Activated effector memory CD4-positive, alpha-beta T cell treated with Interleukin-2 at 50 U/mL for 16 hours (primary cell): Measurements from ENCODE around the gene PDE10A.
"Not testable (repeated sequence)": the region's sequence is repeated elsewhere in the genome, so short reads cannot be mapped to it uniquely, and the experiment has no call there.

Experiments
- DNase-seq: peaks from one replicate; pipeline ENCODE4 v3.0.0-alpha.2; 2020

Gene PDE10A

GRCh38 chr6:165618891-165619290, 44.1 kb downstream of the PDE10A start:
- not testable (repeated sequence) for DNase-seq

- no peak for DNase-seq
These were observed 44.8 kb downstream of the PDE10A start for GRCh38 chr6:165618241-165618640.

- DNase-seq: no peak
These were observed 45.5 kb downstream of the PDE10A start for GRCh38 chr6:165617528-165617927.

- no peak for DNase-seq
These were observed 46.9 kb downstream of the PDE10A start for GRCh38 chr6:165616116-165616515.

GRCh38 chr6:165615636-165616035, 47.4 kb downstream of the PDE10A start:
- DNase-seq: no peak

GRCh38 chr6:165611294-165611693, 51.7 kb downstream of the PDE10A start:
- no peak for DNase-seq

- DNase-seq: not testable (repeated sequence)
These were observed 54.5 kb downstream of the PDE10A start for GRCh38 chr6:165608577-165608976.

GRCh38 chr6:165606740-165607008, 56.4 kb downstream of the PDE10A start:
- no peak for DNase-seq

- no peak for DNase-seq
These were observed 56.9 kb downstream of the PDE10A start for GRCh38 chr6:165605901-165606739.

GRCh38 chr6:165605182-165605875, 57.7 kb downstream of the PDE10A start:
- no peak for DNase-seq

GRCh38 chr6:165602291-165602690, 60.8 kb downstream of the PDE10A start:
- DNase-seq: no peak

GRCh38 chr6:165600606-165601005, 62.4 kb downstream of the PDE10A start:
- no peak for DNase-seq

GRCh38 chr6:165599596-165600487, 63.2 kb downstream of the PDE10A start:
- DNase-seq: no peak

- DNase-seq: no peak
These were observed 63.9 kb downstream of the PDE10A start for GRCh38 chr6:165599121-165599520.

- DNase-seq: no peak
These were observed 65.2 kb downstream of the PDE10A start for GRCh38 chr6:165597821-165598220.

GRCh38 chr6:165594584-165595333, 68.3 kb downstream of the PDE10A start:
- no peak for DNase-seq

- DNase-seq: not testable (repeated sequence)
These were observed 70.1 kb downstream of the PDE10A start for GRCh38 chr6:165592947-165593346.

- DNase-seq: no peak
These were observed 74.5 kb downstream of the PDE10A start for GRCh38 chr6:165588515-165588914.

- no peak for DNase-seq
These were observed 75.8 kb downstream of the PDE10A start for GRCh38 chr6:165587206-165587605.

- no peak for DNase-seq
These were observed 76.3 kb downstream of the PDE10A start for GRCh38 chr6:165586706-165587105.

- no peak for DNase-seq
These were observed 78.0 kb downstream of the PDE10A start for GRCh38 chr6:165585060-165585459.

- no peak for DNase-seq
These were observed 78.5 kb downstream of the PDE10A start for GRCh38 chr6:165584541-165584940.

GRCh38 chr6:165581678-165582077, 81.4 kb downstream of the PDE10A start:
- no peak for DNase-seq
